Lung (tissue), 12 donors: ENCODE data around the gene PITPNM2. TPM values are rescaled to one million over a fixed set of nuclear protein-coding genes. Genes with fewer than 3 reads are reported as not detected.

Experiments used
- ATAC-seq: fragments of 200-7000 bp; cut with Tn5 transposase; one replicate; pipeline ENCODE4 v1.9.1; 2020; ENCODE audit warnings: moderate number of reproducible peaks; ENCODE audit not compliant: insufficient read depth, low FRiP score
- DNase-seq, 3 donors: peaks; one replicate each; pipeline ENCODE4 v3.0.0-alpha.2; 2013 to 2017
- H3K27ac ChIP-seq, 2 donors: one replicate each; pipeline ENCODE4 v1.5.1; 2013; ENCODE audit warnings: mild to moderate bottlenecking in 2 of 2, moderate library complexity in 2 of 2, control low read depth in 1 of 2, inconsistent platforms in 1 of 2, low read depth in 1 of 2, low read length in 1 of 2
- H3K27me3 ChIP-seq, 3 donors: one replicate each; pipeline ENCODE4 v1.5.1; 2013; ENCODE audit warnings: low read length in 2 of 3; ENCODE audit not compliant: control insufficient read depth in 3 of 3, insufficient read depth in 3 of 3
- H3K36me3 ChIP-seq, 4 donors: one replicate each; pipeline ENCODE4 v1.5.1; 2013; ENCODE audit warnings: low read length in 4 of 4, mild to moderate bottlenecking in 1 of 4, moderate library complexity in 1 of 4; ENCODE audit not compliant: control insufficient read depth in 4 of 4, insufficient read depth in 4 of 4
- H3K4me1 ChIP-seq, 5 donors: one replicate each; pipeline ENCODE4 v1.5.1; 2013; ENCODE audit warnings: low read length in 5 of 5, mild to moderate bottlenecking in 2 of 5, moderate library complexity in 1 of 5; ENCODE audit not compliant: control insufficient read depth in 5 of 5, insufficient read depth in 5 of 5
- H3K4me3 ChIP-seq: one replicate; pipeline ENCODE4 v1.5.1; 2013; ENCODE audit warnings: mild to moderate bottlenecking, control low read depth, moderate library complexity
- H3K9ac ChIP-seq, 2 donors: one replicate each; pipeline ENCODE4 v1.5.1; 2013; ENCODE audit warnings: low read length in 2 of 2, control low read depth in 1 of 2; ENCODE audit not compliant: insufficient read depth in 1 of 2
- H3K9me3 ChIP-seq, 4 donors: one replicate each; pipeline ENCODE4 v1.5.1; 2013; ENCODE audit warnings: low read length in 3 of 4, mild to moderate bottlenecking in 1 of 4, moderate library complexity in 1 of 4; ENCODE audit not compliant: control insufficient read depth in 4 of 4, insufficient read depth in 3 of 4
- WGBS, 2 donors: extraction: QIAGEN DNeasy Blood & Tissue Kit; methylation state at CpG; one replicate each; pipeline ENCODE4 v1.1.7; 2013; 5-methylcytosine and 5-hydroxymethylcytosine counted together
- polyA plus RNA-seq, 2 donors: library from polyadenylated mRNA; stranded (reverse); fragments of 200-250 nt; gene quantifications; one replicate each; pipeline ENCODE4 v1.2.1, GENCODE V29; 2013
- total RNA-seq, 2 donors: library from RNA; depleted of rRNA in 1 of 2; stranded (reverse); fragments of >200 nt in 1 of 2; gene quantifications; one replicate each; pipeline ENCODE4 v1.2.1, GENCODE V29; 2014 to 2021
- TF ChIP-seq, protein P1 (sequence below): IDR thresholded peaks from 2 replicates; pipeline ENCODE4 v1.5.1; 2012; ENCODE audit warnings: mild to moderate bottlenecking; ENCODE audit errors: control extremely low read depth, extremely low read depth
- donor health status: control.
- donor health status: control.
- donor health status: Bipolar disorder and iron deficiency.
- donor health status: healthy.
- donor health status: DM: yes; HTN: yes; CAD: no.

PITPNM2 gene
- total and polyA plus RNA-seq, 4 donors = 8.9 to 37.8 (median 16.2) TPM

DNA sequence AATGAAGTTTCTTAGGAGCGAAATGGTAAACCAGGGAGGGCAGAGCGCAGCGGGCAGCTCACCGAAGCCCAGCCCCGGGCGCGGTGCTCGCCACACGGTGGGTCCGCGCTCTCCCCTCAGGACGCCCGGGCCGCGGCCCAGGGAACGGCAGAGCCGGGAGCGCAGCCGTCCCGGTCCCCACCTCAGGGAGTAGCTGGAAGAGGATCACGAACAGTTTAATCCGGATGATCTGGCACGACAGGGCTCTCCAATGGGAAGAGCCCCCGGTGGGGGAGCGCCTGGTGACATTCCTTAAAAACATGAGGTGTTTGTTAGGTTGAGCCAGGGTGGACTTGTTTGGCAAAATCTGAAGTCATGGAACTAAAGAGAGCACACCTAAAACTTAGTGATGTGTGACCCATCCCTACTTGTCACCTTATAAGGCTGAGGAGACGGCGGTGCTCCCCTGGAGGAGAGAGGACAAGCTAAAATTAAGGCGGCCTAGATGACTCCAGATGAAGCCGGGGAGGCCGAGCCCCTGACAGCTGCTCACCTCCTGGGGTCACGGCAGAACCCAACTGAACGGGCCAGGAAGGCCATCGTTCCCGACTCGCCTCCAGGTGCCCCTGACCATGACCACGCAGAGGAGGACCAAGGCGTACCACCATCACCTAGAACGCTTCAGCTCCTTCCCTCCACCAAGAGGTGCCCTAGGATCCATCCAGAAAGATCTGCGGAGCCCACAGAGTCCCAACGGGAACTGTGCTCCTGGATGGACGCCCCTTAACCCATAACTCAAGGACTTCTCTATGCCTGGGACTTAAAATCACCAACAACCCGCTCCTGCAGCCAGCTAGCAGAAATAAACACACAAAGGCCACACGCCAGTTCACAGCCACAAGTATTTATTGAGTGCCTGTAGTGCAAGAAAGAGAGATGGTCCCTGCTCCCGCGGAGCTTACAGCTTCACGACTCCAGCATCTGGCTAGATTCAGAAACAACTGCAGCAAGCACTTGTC lies 866 bp upstream of the PITPNM2 start:
- TF ChIP-seq, protein P1, sequence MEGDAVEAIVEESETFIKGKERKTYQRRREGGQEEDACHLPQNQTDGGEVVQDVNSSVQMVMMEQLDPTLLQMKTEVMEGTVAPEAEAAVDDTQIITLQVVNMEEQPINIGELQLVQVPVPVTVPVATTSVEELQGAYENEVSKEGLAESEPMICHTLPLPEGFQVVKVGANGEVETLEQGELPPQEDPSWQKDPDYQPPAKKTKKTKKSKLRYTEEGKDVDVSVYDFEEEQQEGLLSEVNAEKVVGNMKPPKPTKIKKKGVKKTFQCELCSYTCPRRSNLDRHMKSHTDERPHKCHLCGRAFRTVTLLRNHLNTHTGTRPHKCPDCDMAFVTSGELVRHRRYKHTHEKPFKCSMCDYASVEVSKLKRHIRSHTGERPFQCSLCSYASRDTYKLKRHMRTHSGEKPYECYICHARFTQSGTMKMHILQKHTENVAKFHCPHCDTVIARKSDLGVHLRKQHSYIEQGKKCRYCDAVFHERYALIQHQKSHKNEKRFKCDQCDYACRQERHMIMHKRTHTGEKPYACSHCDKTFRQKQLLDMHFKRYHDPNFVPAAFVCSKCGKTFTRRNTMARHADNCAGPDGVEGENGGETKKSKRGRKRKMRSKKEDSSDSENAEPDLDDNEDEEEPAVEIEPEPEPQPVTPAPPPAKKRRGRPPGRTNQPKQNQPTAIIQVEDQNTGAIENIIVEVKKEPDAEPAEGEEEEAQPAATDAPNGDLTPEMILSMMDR = no peak
- DNase-seq (peak in 2 of 3 donors; percentile 33 to 50), ATAC-seq (no peak)
- 39 to 43% methylated on average over 45 to 46 of the region's 46 CpGs for WGBS, 2 donors
- H3K9me3 ChIP-seq = no peaks in the 10 kb centered on the region
- peaks cover 0 to 15% (median 12%) of the 10 kb centered on the region in 5 donors for H3K4me1 ChIP-seq
- peak overlapping the region; percentile 54 for H3K4me3 ChIP-seq
- H3K27me3 ChIP-seq = no peaks in the 10 kb centered on the region
- peak overlapping the region; percentile 1 to 55 for H3K9ac ChIP-seq
- peak overlapping the region; percentile 85 to 86 for H3K27ac ChIP-seq
- H3K36me3 ChIP-seq = peaks cover 0 to 9% (median 4%) of the 10 kb centered on the region in 4 donors

DNA sequence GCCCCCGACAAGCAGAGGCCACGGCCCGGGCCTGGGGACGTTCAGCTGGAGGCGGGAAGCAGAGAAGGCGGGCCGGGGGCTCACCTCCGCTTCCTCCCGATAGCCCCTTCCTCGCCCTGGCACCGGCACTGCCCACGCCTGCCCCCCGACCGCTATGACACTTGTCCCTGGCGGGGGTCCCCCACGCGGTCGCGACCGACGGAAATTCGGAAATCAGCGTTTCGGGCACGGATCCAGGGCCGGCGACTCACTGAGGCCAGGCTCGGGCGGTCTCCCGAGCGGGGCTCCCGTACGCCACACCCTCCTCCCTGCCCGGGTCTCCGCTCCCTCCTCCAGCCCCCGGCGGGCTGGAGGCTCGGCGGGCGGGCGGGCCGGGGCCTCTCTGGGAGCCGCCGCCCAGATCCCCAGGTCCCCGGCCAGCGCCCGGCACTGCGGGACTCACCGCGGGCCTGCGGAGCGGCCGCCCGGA lies 581 bp downstream of the PITPNM2 start:
- 0 to 1% methylated on average over 44 to 54 of the region's 54 CpGs for WGBS, 2 donors
- peak; percentile 28 to 51 (median 43) for DNase-seq
- H3K27ac ChIP-seq = peak overlapping the region; percentile 55 to 87

DNA sequence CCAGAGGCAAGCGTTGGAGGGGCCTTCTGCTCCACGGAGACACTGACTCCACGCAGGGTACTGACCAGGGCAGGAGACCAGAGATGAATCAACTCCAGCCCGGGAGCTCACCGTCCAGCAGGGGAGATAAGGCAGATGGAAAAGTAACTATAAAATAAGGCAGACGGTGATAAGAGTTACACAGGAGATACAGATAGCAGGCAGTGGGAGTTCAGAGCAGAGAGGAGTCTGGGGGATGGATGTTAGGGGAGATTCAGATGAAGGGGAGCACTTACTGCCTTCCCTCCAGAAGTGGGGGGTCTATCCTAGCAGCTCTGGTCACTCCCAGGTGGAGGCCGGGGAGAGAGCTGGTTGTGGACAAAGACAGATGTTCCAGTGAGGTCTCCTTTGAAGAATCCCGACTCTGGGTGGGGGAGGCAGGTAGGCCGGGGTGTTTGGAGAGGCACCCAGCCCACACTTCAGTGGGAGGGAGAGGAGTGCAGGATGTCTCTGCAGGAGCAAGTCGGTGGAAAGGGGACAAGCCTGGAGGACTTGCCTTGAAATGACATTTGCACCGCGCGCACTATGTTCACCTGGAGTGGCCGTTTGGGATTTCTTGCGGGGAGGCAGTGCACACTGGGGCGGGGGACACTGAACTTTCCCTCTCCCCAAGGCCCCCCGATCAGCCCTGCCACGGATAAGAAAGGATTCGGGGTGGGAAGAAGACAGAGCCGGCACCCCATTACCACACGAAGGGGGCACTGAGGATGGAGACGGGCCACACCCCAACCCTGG lies 1.2 kb downstream of the PITPNM2 start:
- Histone ChIP-seq H3K27ac (peak overlapping the region; percentile 55 to 87), H3K4me1 (peaks cover 0 to 15% (median 12%) of the 10 kb centered on the region in 5 donors), H3K9ac (peak overlapping the region in 1 of 2 donors; percentile 55), H3K9me3 (no peaks in the 10 kb centered on the region), H3K27me3 (no peaks in the 10 kb centered on the region), H3K4me3 (peak overlapping the region; percentile 69), H3K36me3 (peaks cover 0 to 2% (median under 1%) of the 10 kb centered on the region in 4 donors)
- DNase-seq (no peak), ATAC-seq (no peak)
- 39 to 59% methylated on average over 22 of the region's 22 CpGs for WGBS, 2 donors
- TF ChIP-seq, protein P1 = no peak

More for the DNA sequence above, 581 bp downstream of the PITPNM2 start:
- peaks cover 0 to 2% (median 0%) of the 10 kb centered on the region in 4 donors for H3K36me3 ChIP-seq
- H3K4me1 ChIP-seq = peaks cover 0 to 15% (median 12%) of the 10 kb centered on the region in 5 donors
- TF ChIP-seq, protein P1 = no peak
- peak; percentile 23 for ATAC-seq
- H3K27me3 ChIP-seq = no peaks in the 10 kb centered on the region
- H3K9ac ChIP-seq = peak overlapping the region in 1 of 2 donors; percentile 55
- peak overlapping the region; percentile 69 for H3K4me3 ChIP-seq
- no peaks in the 10 kb centered on the region for H3K9me3 ChIP-seq
